ENCODE data around the gene BNIP1.

DNA sequence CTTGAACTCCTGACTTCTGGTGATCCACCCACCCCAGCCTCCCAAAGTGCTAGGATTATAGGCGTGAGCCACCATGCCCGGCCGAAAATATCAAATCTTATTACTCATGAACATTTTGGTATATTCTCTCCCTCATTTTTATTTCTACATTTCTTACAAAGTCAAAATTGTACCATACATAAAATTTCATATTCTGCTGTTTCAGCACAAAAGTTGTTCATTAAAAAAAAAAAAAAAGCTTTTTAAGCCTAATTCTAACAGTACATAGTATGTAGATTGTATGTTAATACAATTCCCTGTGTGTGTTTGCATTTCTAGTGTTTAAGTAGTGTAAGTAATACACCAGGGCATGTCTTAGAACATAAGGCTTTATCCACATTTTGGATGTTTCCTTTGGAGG lies 14.9 kb downstream of the BNIP1 start:
- TF ChIP-seq GLIS3 (CRISPR knock-in tag; IDR thresholded peaks at IDR 0.05) (no peak), ZFP30 (CRISPR knock-in tag; IDR thresholded peaks at IDR 0.05) (no peak), ZFP3 (CRISPR knock-in tag; IDR thresholded peaks at IDR 0.05) (no peak), PATZ1 (CRISPR knock-in tag; IDR thresholded peaks at IDR 0.05; ENCODE audit: borderline replicate concordance) (no peak), ZNF8 (CRISPR knock-in tag; IDR thresholded peaks at IDR 0.05) (no peak), ZC3H10 (CRISPR knock-in tag; IDR thresholded peaks at IDR 0.05) (no peak), ARNTL (CRISPR knock-in tag; IDR thresholded peaks at IDR 0.05; ENCODE audit: borderline replicate concordance, low read depth) (no peak), TSHZ2 (CRISPR knock-in tag; IDR thresholded peaks at IDR 0.05) (no peak), TOX (CRISPR knock-in tag; IDR thresholded peaks at IDR 0.05; ENCODE audit: borderline replicate concordance) (no peak), ZNF70 (CRISPR knock-in tag; IDR thresholded peaks at IDR 0.05) (no peak)
